Transverse colon (tissue), 4 donors: ENCODE measurements around the gene CDC42BPG.

ENCODE experiments used
- CTCF ChIP-seq, 5 experiments: fragments of 200-600 bp in 3 of 5; fragments of 450-650 bp in 2 of 5; sonication (generic) in 3 of 5; IDR thresholded peaks; 1 replicate in 2 of 5; 2 replicates in 3 of 5; pipeline ENCODE4 v1.5.1; 2016 to 2017; ENCODE audit warnings: antibody characterized with exemption in 5 of 5, inconsistent platforms in 3 of 5, mild to moderate bottlenecking in 2 of 5, moderate library complexity in 1 of 5
- EP300 ChIP-seq: sonication (generic); formaldehyde crosslinking; IDR thresholded peaks from one replicate; pipeline ENCODE4 v1.6.1; 2017; ENCODE audit warnings: antibody characterized with exemption, low read depth
- POLR2AphosphoS5 ChIP-seq, 3 donors: sonication (generic); formaldehyde crosslinking; IDR thresholded peaks; one replicate each; pipeline ENCODE4 v1.6.1; 2016; ENCODE audit warnings: antibody characterized with exemption in 3 of 3

GRCh38 chr11:64854157-64854533, 9.7 kb upstream of the CDC42BPG start:
- no peak for TF ChIP-seq CTCF (IDR thresholded peaks at IDR 0.05)
- TF ChIP-seq POLR2AphosphoS5 (IDR thresholded peaks at IDR 0.05): no peak
- TF ChIP-seq EP300: no peak
